BE2C (cell line): ENCODE measurements around the gene CROCC2.
A peak's percentile ranks its signal among the peaks of the same experiment; 100 is the strongest.

ENCODE experiments used
- DNase-seq: peaks from one replicate; pipeline ENCODE4 v3.0.0-alpha.2; 2020
- H3K27me3 ChIP-seq: fragments of 250-450 bp; sonication (Bioruptor Pico); 2 replicates; pipeline ENCODE4 v1.5.1; 2020; ENCODE audit warnings: mild to moderate bottlenecking
- H3K36me3 ChIP-seq: fragments of 250-450 bp; sonication (Bioruptor Pico); 2 replicates; pipeline ENCODE4 v1.5.1; 2020; ENCODE audit warnings: mild to moderate bottlenecking
- H3K4me1 ChIP-seq: fragments of 250-450 bp; sonication (Bioruptor Pico); 2 replicates; pipeline ENCODE4 v1.5.1; 2020
- H3K4me3 ChIP-seq: 2 replicates; pipeline ENCODE4 v1.5.1; 2011; ENCODE audit warnings: low read depth, low read length
- H3K9me3 ChIP-seq: fragments of 250-450 bp; sonication (Bioruptor Pico); 2 replicates; pipeline ENCODE4 v1.5.1; 2020
- CTCF ChIP-seq: IDR thresholded peaks from 2 replicates; pipeline ENCODE4 v1.5.1; 2012; ENCODE audit warnings: mild to moderate bottlenecking, low read depth, low read length

CROCC2 gene

GRCh38 chr2:240988146-240988545 lies 82.0 kb downstream of the CROCC2 start:
- H3K4me3 ChIP-seq, result no peak overlapping the region
- peak; percentile 11 for DNase-seq
- no peak for TF ChIP-seq CTCF
- H3K4me1 ChIP-seq, result peaks cover 7% of the 10 kb centered on the region
- no peaks in the 10 kb centered on the region for H3K27me3 ChIP-seq
- no peaks in the 10 kb centered on the region for H3K36me3 ChIP-seq
- H3K9me3 ChIP-seq, result peaks cover 7% of the 10 kb centered on the region

- Histone ChIP-seq H3K9me3 (peaks cover 7% of the 10 kb centered on the region), H3K36me3 (no peaks in the 10 kb centered on the region), H3K4me1 (peaks cover 7% of the 10 kb centered on the region), H3K27me3 (no peaks in the 10 kb centered on the region), H3K4me3 (no peak overlapping the region)
- no peak for TF ChIP-seq CTCF
- DNase-seq, result peak; percentile 6
Measured at GRCh38 chr2:240988571-240989271, 82.6 kb downstream of the CROCC2 start.

- Histone ChIP-seq H3K27me3 (no peaks in the 10 kb centered on the region), H3K4me3 (no peak overlapping the region), H3K36me3 (no peaks in the 10 kb centered on the region), H3K9me3 (peaks cover 7% of the 10 kb centered on the region), H3K4me1 (peaks cover 7% of the 10 kb centered on the region)
- DNase-seq, result peak; percentile 47
- peak; percentile 55 for TF ChIP-seq CTCF
Measured at GRCh38 chr2:240989451-240990265, 83.5 kb downstream of the CROCC2 start.

- H3K4me3 ChIP-seq, result no peak overlapping the region
- H3K27me3 ChIP-seq, result no peaks in the 10 kb centered on the region
- peaks cover 7% of the 10 kb centered on the region for H3K9me3 ChIP-seq
- DNase-seq, result no peak
- no peak for TF ChIP-seq CTCF
- peaks cover 7% of the 10 kb centered on the region for H3K4me1 ChIP-seq
- no peaks in the 10 kb centered on the region for H3K36me3 ChIP-seq
Measured at GRCh38 chr2:240990266-240990529, 84.1 kb downstream of the CROCC2 start.

GRCh38 chr2:240990726-240991377 lies 84.7 kb downstream of the CROCC2 start:
- Histone ChIP-seq H3K4me1 (peaks cover 7% of the 10 kb centered on the region), H3K27me3 (no peaks in the 10 kb centered on the region), H3K36me3 (no peaks in the 10 kb centered on the region), H3K4me3 (no peak overlapping the region), H3K9me3 (peaks cover 7% of the 10 kb centered on the region)
- no peak for TF ChIP-seq CTCF
- DNase-seq, result peak; percentile 5
